Ovary (tissue), 9 donors: ENCODE measurements around the gene TAPBP. TPM values are rescaled to one million over a fixed set of nuclear protein-coding genes. Genes with fewer than 3 reads are reported as not detected.

ENCODE experiments used
- DNase-seq, 5 donors: peaks; one replicate each; pipeline ENCODE4 v3.0.0-alpha.2; 2019 to 2020
- H3K27ac ChIP-seq, 2 donors: fragments of 200-600 bp; one replicate each; pipeline versions ENCODE4 v1.5.1 to v1.8.0; 2019 to 2022
- H3K27me3 ChIP-seq: fragments of 200-600 bp; one replicate; pipeline ENCODE4 v1.8.0; 2022
- H3K36me3 ChIP-seq: fragments of 200-600 bp; sonication (generic); one replicate; pipeline ENCODE4 v1.5.1; 2019
- H3K4me1 ChIP-seq: one replicate; pipeline ENCODE4 v1.8.1; 2013; ENCODE audit warnings: mild to moderate bottlenecking, moderate library complexity; ENCODE audit not compliant: insufficient read depth
- H3K4me3 ChIP-seq: fragments of 200-600 bp; sonication (generic); one replicate; pipeline ENCODE4 v1.5.1; 2017
- H3K9me3 ChIP-seq, 2 donors: fragments of 200-600 bp in 1 of 2; sonication (generic) in 1 of 2; one replicate each; pipeline versions ENCODE4 v1.5.1 to v1.8.1; 2013 to 2019; ENCODE audit warnings: mild to moderate bottlenecking in 1 of 2, moderate library complexity in 1 of 2
- CTCF ChIP-seq, 3 donors: fragments of 450-650 bp in 2 of 3; fragments of 200-600 bp in 1 of 3; IDR thresholded peaks; one replicate each; pipeline versions ENCODE4 v1.5.1 to v1.8.0; 2016 to 2022; ENCODE audit warnings: antibody characterized with exemption in 3 of 3, mild to moderate bottlenecking in 1 of 3
- EP300 ChIP-seq: sonication (generic); formaldehyde crosslinking; IDR thresholded peaks from one replicate; pipeline ENCODE4 v1.6.1; 2017; ENCODE audit warnings: antibody characterized with exemption
- POLR2A ChIP-seq: fragments of 450-650 bp; IDR thresholded peaks from one replicate; pipeline ENCODE4 v1.6.1; 2017; ENCODE audit warnings: antibody characterized with exemption, mild to moderate bottlenecking, moderate library complexity
- WGBS, 3 donors: extraction: QIAGEN DNeasy Blood & Tissue Kit in 1 of 3; methylation state at CpG; one replicate each; pipeline versions ENCODE4 v1.1.5 to v1.1.7; 2013 to 2017; 5-methylcytosine and 5-hydroxymethylcytosine counted together
- intact Hi-C, 4 donors: fragments of 100-400 bp; cut with DNase I; formaldehyde crosslinking; loops; one replicate each; pipeline versions ENCODE4 v1.11.0 to v1.15.1; 2022 to 2023
- polyA plus RNA-seq, 2 donors: library from polyadenylated mRNA; stranded (reverse); fragments of 200-250 nt in 1 of 2; fragments of 350-450 nt in 1 of 2; fragmentation: Illumina TruSeq in 1 of 2; extraction: RNeasy Lipid Tissue Mini Kit (QIAGEN cat#74804) in 1 of 2; gene quantifications; one replicate each; pipeline ENCODE4 v1.2.3, GENCODE V29; 2013 to 2014
- total RNA-seq, 7 donors: library from RNA; depleted of rRNA in 2 of 7; stranded (reverse); fragments of >200 nt in 2 of 7; fragmentation: NEBNext Ultra II Directional in 3 of 7; extraction: Animal tissue kit (Norgen Biotek cat#: 25700) in 3 of 7; gene quantifications; one replicate each; pipeline versions ENCODE4 v1.1.0 to v1.2.4, GENCODE V29; 2016 to 2023
- donor health status: DM: no; HTN: no; CAD: no; lungs with moderate emphysema.
- donor health status: DM: no; HTN: no; CAD: no.
- donor health status: Bipolar disorder and iron deficiency.
- donor health status: DM: yes; HTN: yes; CAD: no.
- donor health status: DM: no; HTN: no; CAD: no.
- donor health status: DM: yes; HTN: yes; CAD: no.

TAPBP gene
- total and polyA plus RNA-seq, 9 donors, result 24.4 to 121 (median 60.9) TPM

DNA sequence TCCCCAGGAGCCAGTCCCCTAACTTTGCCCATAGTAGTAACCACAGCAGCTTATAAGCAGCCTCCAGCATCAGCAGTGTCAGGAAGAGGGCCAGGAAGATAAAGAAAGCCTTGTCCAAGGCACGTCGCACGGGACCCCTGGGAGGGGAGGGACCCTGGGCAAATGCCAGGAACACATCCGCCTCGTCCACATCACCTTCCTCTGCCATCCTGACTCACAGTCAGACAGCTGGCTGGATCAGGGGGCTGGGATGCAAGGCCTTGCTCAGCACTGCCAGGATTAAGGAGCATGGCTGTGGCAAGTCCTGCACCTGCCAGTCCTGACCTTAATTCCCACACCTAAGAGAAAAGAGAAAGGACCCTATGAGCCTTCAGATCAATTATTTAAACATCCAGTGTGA lies 15.2 kb upstream of the TAPBP start:
- DNase-seq, result no peak
- WGBS, 3 donors, result 22 to 42% (median 27%) methylated on average over 5 of the region's 5 CpGs
- Histone ChIP-seq H3K4me1 (no peaks in the 10 kb centered on the region), H3K27me3 (no peaks in the 10 kb centered on the region), H3K36me3 (no peaks in the 10 kb centered on the region), H3K27ac (no peak overlapping the region), H3K9me3 (no peaks in the 10 kb centered on the region), H3K4me3 (no peak overlapping the region)
- intact Hi-C loops, result no loop called here
- no peak for TF ChIP-seq CTCF (IDR thresholded peaks at IDR 0.05)
- no peak for TF ChIP-seq POLR2A
- TF ChIP-seq EP300, result no peak

DNA sequence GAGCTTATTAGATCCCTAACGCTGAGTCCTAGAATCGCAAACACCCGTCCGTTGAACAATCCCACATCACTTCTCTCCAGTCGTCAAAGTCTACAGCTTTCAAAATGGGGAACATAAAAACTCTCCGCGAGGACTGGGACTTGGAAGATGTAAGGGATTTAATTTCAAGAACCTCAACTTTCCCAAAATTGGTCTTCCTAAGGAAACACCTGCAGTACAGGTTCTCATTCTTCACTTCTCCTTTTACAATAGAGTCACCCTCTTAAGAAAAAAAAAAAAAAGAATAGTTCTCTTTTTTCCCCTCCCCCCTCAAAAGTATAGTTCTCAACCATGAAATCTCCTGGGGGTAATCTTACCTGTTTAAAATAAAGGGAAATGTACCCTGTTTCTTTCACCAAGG lies 10.2 kb upstream of the TAPBP start:
- H3K4me1 ChIP-seq, result peaks cover 6% of the 10 kb centered on the region
- H3K27ac ChIP-seq, result peak overlapping the region in 1 of 2 donors; percentile 66
- intact Hi-C loops, result no loop called here
- 16 to 32% (median 23%) methylated on average over 7 of the region's 7 CpGs for WGBS, 3 donors
- no peaks in the 10 kb centered on the region for H3K27me3 ChIP-seq
- no peak for TF ChIP-seq EP300
- no peak overlapping the region for H3K4me3 ChIP-seq
- DNase-seq, result no peak
- H3K9me3 ChIP-seq, result no peaks in the 10 kb centered on the region
- no peaks in the 10 kb centered on the region for H3K36me3 ChIP-seq

GRCh38 chr6:33323623-33323948 lies 9.7 kb upstream of the TAPBP start:
- intact Hi-C loops, result no loop called here
- WGBS, 3 donors, result 1% methylated on average over 12 of the region's 12 CpGs
- Histone ChIP-seq H3K27ac (peak overlapping the region in 1 of 2 donors; percentile 66), H3K4me1 (peaks cover 6% of the 10 kb centered on the region), H3K27me3 (no peaks in the 10 kb centered on the region), H3K4me3 (peak overlapping the region; percentile 81), H3K36me3 (no peaks in the 10 kb centered on the region), H3K9me3 (no peaks in the 10 kb centered on the region)
- DNase-seq, result peak in 2 of 5 donors; percentile 53 to 55
- TF ChIP-seq POLR2A (no peak), EP300 (no peak), CTCF (IDR thresholded peaks at IDR 0.05) (no peak)

- intact Hi-C loops, result no loop called here
- TF ChIP-seq CTCF (IDR thresholded peaks at IDR 0.05) (no peak), EP300 (no peak), POLR2A (no peak)
Measured at GRCh38 chr6:33321227-33321626, 7.3 kb upstream of the TAPBP start.

GRCh38 chr6:33320315-33321181 lies 6.7 kb upstream of the TAPBP start:
- H3K27ac ChIP-seq, result no peak overlapping the region
- 64 to 75% (median 70%) methylated on average over 32 of the region's 32 CpGs for WGBS, 3 donors
- TF ChIP-seq EP300, result no peak
- no peak for TF ChIP-seq CTCF (IDR thresholded peaks at IDR 0.05)
- TF ChIP-seq POLR2A, result no peak
- H3K27me3 ChIP-seq, result no peaks in the 10 kb centered on the region
- H3K36me3 ChIP-seq, result no peaks in the 10 kb centered on the region
- peak in 4 of 5 donors; percentile 20 to 64 (median 56) for DNase-seq
- no peaks in the 10 kb centered on the region for H3K9me3 ChIP-seq
- no peak overlapping the region for H3K4me3 ChIP-seq
- peaks cover 7% of the 10 kb centered on the region for H3K4me1 ChIP-seq
- intact Hi-C loops, result no loop called here

More at GRCh38 chr6:33321227-33321626, 7.3 kb upstream of the TAPBP start:
- Histone ChIP-seq H3K9me3 (no peaks in the 10 kb centered on the region), H3K4me1 (peaks cover 7% of the 10 kb centered on the region), H3K27me3 (no peaks in the 10 kb centered on the region), H3K36me3 (no peaks in the 10 kb centered on the region), H3K27ac (no peak overlapping the region), H3K4me3 (no peak overlapping the region)
- 64 to 69% (median 67%) methylated on average over 9 of the region's 9 CpGs for WGBS, 3 donors
- peak in 1 of 5 donors; percentile 35 for DNase-seq
